GM19468 (cell line): ENCODE measurements around the gene SLC35F6.
A peak's percentile ranks its signal among the peaks of the same experiment; 100 is the strongest.
"Not testable (repeated sequence)": the region's sequence is repeated elsewhere in the genome, so short reads cannot be mapped to it uniquely, and the experiment has no call there.

Experiments used
- ATAC-seq: cut with Tn5 transposase; IDR thresholded peaks from one replicate; pipeline ENCODE4 v1.9.1; 2021; ENCODE audit warnings: mild to moderate bottlenecking, moderate library complexity, moderate number of reproducible peaks; ENCODE audit not compliant: unreplicated experiment; ENCODE audit errors: extremely low read depth

SLC35F6 gene

GRCh38 chr2:26778507-26778906 is 14.4 kb downstream of the SLC35F6 start:
- ATAC-seq = no peak

DNA sequence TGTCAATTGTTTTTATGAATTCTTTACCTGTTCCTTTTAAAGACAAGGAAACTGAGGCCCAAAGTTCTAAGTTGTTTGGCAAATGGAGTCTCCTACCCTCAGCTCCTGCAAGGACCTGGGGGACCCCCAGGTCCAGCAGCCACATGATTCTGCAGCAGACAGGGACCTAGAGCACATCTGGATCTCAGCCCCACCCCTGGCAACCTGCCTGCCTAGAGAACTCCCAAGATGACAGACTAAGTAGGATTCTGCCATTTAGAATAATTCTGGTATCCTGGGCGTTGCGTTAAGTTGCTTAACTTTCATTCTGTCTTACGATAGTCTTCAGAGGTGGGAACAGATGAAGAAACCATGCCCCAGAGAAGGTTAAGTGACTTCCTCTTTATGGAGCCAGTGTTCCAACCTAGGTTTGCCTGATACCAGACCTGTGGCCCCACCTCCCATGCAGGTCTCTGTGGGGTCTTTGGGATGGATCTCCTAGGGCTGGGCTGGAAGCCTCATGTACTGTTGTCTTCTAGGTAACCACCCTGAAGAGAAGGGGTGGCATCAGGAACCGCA is 16.2 kb downstream of the SLC35F6 start:
- ATAC-seq = no peak

DNA sequence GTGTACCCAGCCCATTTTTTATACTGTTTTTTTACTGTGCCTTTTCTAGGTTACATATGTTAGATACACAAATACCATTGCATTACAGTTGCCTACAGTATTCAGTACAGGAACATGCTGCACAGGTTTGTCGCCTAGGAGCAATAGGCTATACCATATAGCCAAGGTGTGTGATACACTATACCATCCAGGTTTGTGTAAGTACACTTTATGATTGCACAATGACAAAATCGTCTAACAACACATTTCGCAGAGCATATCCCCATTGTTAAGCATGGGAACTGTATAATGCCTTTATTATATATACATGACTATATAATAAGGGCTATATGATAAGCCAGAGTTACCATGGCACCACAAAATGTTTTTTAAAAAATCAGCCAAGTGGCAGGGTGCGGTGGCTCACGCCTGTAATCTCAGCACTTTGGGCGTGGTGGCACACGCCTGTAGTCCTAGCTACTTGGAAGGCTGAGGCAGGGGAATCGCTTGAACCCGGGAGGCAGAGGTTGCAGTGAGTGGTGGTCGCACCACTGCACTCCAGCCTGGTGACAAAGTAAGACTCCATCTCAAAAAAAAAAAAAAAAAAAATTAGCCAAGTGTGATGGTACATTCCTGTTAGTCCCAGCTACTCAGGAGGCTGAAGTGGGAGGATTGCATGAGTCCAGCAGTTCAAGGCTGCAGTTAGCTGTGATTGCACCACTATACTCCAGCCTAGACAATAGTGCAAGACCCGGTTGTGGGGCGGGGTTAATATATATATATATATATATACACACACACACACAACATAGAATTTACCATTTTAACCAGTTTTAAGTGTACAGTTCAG is 19.0 kb downstream of the SLC35F6 start:
- no peak for ATAC-seq

GRCh38 chr2:26784570-26785234 is 20.6 kb downstream of the SLC35F6 start:
- ATAC-seq = no peak

- ATAC-seq = peak; percentile 94
Measured at GRCh38 chr2:26785431-26786206, 21.5 kb downstream of the SLC35F6 start, which contains the start of gene CENPA. TSS of gene CENPA (plus strand) at chr2:26786056. CDS start at chr2:26786197, 141 bp downstream.

DNA sequence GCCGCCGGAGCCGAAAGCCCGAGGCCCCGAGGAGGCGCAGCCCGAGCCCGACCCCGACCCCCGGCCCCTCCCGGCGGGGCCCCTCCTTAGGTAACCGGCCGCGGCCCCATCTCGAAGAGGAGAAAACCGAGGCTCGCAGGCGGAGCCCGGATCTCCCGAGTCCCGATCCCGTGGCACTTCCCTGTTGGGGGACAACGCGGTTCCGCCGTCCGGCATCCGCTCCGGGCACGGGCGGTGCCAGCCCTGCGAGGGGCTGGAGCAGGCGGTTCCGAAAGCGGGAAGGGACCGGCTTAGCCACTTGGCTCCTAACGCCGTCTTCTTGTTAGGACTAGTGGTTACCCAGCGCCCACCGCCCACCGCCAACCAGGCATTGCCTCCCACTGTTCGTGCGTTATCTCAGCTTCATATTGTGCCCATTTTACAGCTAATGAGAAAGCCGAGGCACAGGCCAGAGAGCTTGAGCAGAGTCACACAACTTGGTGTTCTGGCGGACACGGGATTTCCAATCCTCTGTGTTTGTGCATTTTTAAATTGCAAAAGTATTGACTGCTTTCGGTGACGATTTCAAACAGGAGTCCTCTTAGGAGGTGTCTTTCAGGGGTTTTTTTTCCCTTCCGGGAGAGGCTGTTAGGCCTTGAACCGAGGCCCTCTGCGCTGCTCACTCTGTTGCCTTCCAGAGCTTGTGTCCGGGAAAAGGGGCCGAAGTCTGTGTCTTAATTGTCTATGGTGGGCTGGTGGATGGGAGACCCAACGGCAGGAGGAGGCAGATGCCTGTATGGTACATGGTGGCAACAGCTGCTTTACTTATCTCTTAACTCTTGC is 22.3 kb downstream of the SLC35F6 start:
- no peak for ATAC-seq

GRCh38 chr2:26792720-26793119 is 28.6 kb downstream of the SLC35F6 start:
- no peak for ATAC-seq

DNA sequence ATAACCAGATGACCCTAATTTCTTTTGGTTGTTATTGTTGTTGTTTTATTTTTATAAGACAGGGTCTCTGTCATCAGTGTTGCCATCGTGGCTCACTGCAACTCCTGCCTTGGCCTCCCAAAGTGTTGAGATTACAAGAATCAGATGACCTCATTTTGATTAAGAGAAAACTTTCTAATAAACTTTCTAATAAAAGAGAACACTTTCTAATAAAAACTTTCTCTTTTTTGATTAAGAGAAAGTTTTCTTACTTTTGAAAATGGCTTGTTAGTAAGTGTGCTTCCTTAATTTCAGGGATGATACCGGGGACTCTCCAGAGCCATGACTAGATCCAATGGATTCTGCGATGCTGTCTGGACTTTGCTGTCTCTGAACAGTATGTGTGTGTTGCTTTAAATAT is 29.4 kb downstream of the SLC35F6 start:
- no peak for ATAC-seq

- ATAC-seq = not testable (repeated sequence)
Measured at GRCh38 chr2:26795135-26795534, 31.1 kb downstream of the SLC35F6 start.

DNA sequence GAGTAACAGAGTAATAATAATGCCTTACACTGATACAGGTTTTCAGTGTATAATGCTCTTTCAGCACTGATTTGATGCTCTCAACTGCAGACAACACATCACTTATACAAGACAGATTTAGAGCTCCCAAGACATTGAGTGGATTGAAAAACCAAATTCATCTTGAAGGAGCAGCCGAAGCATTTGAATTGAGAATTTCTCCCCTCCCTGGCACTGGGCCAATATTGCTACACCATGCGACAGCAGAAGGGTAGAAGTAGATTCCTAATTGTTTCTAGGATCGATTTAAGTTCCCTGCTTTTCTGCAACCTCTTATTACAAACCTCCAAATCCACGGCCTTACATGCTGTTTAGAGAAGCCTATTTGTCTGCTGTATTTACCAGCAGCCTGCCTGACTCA is 37.2 kb downstream of the SLC35F6 start:
- ATAC-seq = no peak

- ATAC-seq = no peak
Measured at GRCh38 chr2:26801796-26802195, 37.7 kb downstream of the SLC35F6 start.

DNA sequence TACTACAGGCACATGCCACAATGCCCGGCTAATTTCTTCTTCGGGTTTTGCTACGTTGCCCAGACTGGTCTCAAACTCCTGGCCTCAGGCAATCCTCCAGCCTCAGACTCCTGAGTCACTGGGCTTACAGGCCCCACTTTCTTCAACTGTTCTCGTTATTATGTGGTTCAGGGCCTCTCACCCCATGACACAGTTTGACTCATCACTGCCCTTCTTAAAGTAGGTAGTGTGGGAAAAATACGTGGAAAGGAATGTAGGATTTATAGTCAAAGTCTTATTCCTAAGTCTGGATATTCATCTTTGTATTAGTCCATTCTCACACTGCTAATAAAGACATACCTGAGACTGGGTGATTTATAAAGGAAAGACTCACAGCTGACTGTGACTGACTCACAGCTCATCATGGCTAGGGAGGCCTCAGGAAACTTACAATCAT is 41.2 kb downstream of the SLC35F6 start:
- no peak for ATAC-seq

DNA sequence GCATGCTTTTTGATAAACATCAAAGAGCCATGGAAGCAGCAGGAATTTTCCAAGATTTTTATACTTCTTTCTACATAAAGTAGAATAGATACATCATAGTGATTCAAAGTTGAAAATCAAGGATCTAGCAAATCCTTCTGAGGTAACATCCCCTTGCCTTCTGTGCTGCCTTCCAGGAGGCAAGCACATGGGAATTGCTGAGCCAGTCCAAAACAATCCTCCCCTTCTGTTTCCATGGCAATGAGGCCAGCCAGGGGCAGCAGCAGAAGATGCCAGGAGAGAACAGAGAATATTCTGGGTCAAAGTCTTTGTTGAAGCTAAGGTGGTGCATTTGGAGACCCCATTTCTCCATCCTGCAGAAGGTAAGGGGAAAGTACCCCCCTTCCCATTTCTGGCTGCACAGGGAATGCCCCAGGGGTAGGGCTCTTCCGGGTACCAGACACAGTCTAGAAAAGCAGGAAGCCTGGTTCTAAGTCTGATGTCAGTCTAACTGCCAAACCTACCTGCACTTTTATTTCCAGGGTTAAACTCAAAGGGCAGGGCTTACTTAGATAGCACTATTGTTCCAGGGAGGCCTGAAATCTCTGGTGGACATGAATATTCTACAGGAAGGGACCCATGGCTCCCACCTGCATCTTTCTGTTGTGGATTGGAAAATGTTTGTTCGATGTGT is 43.8 kb downstream of the SLC35F6 start:
- no peak for ATAC-seq

DNA sequence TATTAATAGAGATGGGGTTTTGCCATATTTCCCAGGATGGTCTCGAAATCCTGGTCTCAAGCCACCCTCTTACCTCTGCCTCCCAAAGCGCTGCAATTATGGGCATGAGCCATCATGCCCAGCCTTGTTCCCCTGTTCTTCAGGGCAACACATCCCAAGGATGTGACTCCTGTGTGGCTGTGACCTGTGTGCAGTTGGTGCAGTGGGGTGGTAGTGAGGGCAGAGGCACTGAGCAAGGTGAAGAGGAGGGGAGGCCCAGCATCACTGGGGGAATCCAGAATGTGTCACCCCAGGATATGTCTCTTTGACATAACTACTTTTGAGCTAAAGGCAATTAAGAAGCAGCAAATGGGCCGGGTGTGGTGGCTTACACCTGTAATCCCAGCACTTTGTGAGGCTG is 45.1 kb downstream of the SLC35F6 start:
- no peak for ATAC-seq

DNA sequence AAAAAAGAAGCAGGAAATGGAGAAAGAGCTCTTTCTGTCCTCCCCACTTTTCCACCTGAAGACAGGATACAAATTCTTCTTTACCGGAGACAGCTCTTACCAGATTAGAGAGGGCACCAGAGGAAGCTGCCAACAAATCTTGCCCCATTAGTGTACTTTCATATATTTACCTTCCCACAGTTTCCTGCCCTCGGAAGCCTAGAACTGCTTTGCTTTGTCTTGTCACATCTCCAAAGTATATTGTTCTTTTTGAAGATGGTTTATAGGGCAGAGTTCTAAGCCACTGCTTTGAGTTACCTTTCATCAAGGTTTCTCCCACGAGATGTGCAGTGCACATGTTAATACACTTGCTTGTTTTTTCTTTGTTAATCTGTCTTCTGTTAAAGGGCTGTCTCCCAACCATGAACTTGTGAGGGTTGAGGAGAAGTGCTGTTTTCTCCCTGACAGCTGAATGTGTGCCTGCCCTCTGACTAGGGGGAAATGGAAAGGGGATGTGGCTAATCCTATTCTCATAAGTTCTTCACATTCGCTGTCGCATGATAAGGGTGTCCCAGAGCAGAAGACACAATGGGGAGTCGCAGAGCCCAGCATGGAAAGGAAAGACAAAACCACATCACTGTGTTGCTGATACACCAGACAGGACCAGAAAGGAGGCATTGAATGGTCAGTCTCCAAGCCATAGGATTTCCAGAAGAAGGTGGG is 45.9 kb downstream of the SLC35F6 start:
- no peak for ATAC-seq

DNA sequence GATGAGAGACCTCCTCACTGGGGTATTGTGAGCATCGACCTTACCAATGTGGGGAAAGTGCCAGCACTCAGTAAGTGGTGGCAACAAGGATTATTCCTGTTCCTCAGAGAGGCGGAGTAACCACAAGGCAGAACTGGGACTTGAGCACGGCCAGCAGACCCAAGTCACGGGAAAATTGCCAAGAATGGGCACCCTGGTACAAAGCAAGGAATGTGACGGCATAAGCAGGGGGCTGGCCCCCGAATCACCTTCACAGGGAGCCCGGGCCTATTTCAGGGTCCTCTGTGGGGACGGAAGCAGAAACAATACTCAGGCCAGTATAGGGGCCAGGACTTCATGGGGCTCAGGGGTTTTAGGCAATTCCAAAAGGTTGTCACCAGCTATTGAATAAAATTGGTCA is 47.2 kb downstream of the SLC35F6 start:
- ATAC-seq = no peak

DNA sequence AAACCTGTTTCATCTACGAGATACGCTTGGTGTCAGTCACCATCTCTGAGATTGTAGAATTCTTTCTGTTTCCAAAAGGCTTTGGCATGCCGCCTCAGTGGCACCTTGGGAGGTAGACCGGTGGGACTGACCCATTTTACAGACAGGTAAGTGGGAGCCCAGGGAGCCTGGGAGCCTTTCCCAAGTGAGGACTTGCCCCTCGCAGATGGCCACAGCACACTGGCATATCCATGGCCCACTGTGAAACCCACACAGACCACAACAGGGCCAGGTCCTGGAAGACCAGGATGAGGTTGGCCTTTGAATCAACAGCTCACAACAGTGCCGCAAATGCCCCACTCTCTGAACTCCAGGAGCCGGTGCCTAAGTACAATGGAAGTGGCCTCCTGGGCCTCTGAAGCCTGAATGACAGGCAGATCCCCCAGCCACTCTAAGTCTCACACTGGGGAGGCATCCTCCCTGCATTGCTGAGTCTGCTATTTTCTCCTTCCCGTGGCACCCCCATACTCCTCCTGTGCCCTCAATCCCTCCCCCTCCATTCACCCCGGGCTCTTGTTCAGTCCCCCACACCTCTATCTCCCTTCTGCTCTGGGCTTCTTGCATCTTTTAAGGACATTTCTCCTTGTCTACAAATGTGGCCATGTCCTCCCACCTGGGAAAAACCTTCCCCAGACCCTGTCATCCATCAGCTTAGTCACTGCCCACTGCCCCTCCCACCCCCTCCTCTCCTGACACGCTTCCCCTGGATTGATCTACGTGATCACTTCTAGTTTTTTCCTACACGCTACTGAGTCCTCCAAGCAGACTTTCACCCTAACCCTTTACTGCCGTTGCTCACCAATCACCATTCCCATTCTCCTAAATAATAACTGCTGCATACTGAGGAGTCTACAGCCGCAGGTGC is 48.0 kb downstream of the SLC35F6 start:
- no peak for ATAC-seq

DNA sequence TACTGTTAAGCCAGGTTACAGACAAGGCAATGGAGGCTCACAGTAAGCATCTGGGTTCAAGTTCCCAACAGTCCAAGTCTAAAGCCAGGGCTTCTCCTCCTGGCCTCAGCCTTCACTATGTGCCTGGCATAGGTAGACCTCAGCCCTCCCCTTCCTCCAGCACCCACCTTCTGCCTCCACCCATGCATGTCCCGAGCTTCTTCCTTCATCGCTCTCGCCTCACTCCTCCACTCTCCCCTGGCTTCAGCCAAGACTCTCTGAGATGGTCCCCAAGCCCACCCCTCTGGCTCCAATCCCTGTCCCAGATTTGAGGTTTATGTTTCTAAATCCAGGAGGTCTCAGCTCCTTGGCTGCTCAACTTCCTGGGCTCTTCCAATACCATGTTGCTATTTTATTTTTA is 48.6 kb downstream of the SLC35F6 start:
- ATAC-seq = no peak
